GM19023 (cell line): ENCODE results near the gene PVALEF.

ENCODE experiments used
- ATAC-seq: cut with Tn5 transposase; IDR thresholded peaks from one replicate; pipeline ENCODE4 v1.9.1; 2021; ENCODE audit warnings: mild to moderate bottlenecking, moderate library complexity; ENCODE audit not compliant: unreplicated experiment

Gene PVALEF

DNA sequence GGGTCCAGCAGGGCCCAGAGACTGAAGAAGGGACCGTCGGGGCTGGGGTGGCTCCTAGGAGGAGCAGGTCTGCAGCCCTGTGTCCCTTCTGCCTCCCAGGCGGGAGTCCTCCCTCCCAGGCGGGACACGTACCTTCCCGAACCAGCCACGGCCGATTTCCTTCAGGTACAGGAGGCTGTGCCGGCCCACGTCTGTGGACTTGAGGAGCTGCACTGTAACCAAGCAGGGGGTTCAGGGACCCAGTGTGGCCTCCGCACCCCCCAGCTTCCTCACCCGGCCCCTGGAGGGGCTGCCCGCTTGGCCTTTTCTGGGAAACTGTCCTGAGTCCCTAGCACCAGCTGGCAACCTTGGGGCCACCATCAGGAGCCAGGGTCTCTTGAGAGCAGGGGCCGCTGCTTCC lies 37.0 kb upstream of the PVALEF start:
- ATAC-seq, result no peak

DNA sequence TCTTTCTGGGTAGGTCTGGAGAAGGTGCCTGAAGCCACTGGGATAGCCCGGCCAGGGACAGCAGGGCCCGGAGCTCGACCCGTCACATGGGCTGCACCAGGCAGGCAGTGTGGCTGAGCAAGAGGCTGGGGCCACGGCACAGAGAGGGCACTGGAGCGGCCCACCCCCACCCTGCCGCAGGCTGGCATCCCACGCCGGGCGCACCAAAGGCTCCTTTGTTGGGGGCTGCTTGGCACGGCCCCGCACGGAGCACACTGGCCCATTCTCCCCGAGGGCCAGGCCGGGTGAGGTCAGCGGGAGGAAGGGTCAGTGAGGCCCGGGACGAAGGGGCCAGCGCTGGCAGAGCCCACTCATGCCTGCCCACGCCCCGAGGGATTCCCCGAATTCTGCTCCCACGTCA lies 36.5 kb upstream of the PVALEF start:
- ATAC-seq, result no peak

DNA sequence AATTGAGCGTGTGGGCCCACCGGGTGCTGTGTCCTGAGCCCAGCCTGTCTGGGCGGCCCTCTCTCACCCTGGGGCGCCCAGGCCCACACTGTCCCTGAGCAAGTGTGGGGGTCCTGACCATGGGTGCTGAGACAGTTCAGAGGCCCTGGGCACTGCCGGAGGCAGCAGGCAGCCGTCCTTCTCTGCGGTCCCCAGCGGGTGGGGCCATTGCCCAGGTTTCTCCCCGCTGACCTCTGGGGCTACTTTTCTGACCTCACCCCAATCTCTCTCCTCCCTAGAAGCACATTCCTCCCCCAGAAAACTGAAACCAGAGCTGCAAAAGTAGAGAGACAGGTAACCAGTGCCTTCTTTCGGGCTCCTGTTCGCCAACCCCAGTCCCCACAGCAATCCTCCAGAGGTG lies 36.0 kb upstream of the PVALEF start:
- no peak for ATAC-seq

DNA sequence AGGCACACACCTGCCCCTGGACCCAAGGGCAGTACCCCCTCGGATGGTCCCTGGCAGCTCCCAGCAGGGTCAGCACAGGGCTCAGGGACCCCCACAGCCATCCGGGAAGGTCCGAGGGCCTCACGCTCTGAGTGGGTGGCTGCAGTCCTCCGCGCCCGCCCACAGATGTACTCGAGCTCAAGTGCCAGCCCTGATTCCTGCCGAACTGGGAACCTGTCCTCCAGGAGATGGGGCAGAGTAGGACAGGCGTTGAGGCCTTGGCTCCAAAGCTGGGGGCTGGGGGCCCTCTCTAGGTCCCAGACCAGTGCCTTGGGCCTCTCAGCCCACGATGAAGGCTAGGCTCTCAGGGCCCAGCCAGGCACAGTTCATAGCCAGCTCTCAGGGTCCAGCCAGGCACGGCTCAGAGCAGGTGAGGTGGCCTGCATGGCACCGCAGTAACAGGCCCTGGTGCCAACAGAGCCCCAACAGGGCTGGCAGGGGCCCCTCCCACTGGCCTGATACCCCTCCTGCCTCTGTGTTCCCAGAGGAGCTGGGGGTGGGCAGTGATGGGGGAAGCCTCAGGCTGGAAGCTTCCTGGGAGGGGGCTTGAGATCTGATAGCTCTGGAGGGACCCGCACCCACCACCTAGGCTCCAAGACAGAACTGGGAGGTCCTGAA lies 35.5 kb upstream of the PVALEF start:
- ATAC-seq, result no peak

DNA sequence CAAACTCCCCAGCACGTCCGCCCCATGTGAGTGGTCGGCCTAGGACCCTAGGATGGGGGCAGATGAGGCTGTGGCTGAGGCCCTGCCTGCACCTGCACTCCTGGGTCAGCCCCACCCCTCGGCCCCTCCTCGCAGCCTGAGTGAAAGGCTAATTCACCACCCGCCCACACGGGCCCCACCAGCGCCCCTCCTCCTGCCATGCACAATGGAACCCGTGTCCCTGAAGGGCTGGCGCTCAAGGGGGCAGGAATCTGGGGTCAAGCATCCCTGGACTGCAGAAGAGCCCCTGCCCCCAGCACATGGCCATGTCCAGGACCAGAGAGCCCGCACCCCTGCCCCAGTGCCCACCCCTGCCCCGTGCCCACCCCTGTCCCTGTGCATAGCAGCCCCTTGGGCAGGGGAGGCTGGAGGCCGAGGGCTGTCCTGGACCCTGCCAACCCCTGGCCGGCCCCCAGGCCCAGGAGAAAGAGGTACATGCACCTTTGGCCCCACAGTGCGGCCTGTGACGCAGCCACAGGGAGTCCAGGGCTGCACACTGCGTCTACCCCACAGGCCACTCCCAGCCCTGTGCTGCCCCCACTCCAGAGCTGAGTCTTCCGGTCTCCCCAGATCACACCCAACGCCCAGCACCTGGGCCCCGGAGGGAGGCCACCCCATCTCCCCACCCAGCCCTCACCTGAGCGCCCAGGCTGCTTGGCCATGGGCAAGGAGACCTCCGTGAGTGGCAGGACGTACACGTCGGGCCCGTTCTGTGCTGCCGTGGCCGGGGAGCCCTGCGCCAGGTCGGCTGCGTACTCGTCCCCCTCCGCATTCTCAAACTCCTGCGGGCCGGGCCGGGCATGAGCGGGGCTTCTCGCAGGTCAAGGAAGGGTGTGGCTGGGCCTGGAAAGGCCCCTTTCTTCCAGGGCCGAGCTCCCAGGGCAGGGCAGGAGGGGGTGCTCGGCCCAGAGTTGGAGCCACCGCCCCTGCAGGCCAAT lies 34.6 kb upstream of the PVALEF start:
- ATAC-seq, result no peak

DNA sequence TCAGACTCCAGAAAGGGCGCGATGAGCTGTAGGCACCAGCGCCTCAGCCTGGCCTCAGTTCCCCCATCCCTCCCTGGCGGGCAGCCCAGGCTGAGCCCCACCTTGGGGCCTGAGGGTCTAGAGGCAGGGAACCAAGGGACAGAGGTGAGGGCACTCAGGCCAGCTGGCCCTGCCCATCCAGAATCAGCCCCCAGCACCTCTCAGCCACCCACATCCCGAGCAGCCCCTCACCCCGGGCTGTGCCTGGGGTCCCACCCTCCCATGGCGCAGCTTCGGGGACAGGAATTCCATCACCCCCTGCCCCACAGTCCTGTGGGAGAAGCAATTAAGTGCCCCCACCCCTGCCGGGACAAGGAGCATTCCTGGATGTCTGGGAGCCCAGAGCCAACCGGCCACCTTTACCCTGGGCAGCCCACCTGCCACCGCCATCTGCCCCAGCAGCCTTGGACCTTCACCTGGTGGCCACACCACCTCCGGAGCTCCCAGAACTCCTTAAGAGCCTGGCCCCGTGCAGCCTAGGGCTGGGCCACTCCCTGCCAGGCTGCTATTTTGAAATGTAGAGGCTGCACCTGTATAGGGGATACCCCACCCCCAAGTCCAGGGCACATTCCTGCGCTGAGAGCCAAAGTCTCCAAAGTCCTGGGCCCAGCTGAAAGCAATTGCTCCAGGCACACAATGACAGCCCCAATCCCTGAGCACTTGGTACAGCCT lies 33.7 kb upstream of the PVALEF start:
- no peak for ATAC-seq

DNA sequence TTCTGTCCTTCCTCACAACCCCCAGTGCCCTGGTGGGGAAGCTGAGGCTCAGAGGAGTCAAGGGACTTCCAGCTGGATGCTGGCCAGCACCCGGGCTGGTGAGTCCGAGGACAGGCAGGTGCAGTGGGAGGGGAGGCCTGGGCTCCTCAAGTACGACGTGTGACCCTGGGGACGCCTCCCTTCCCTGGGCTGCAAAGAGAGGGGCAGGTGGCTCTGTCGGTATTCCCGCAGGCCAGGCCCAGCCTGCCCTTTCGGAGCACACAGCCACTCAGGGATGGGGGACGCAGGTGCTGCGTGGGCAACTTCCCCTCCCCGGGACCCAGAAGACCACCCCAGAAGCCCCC lies 33.1 kb upstream of the PVALEF start:
- ATAC-seq, result no peak

DNA sequence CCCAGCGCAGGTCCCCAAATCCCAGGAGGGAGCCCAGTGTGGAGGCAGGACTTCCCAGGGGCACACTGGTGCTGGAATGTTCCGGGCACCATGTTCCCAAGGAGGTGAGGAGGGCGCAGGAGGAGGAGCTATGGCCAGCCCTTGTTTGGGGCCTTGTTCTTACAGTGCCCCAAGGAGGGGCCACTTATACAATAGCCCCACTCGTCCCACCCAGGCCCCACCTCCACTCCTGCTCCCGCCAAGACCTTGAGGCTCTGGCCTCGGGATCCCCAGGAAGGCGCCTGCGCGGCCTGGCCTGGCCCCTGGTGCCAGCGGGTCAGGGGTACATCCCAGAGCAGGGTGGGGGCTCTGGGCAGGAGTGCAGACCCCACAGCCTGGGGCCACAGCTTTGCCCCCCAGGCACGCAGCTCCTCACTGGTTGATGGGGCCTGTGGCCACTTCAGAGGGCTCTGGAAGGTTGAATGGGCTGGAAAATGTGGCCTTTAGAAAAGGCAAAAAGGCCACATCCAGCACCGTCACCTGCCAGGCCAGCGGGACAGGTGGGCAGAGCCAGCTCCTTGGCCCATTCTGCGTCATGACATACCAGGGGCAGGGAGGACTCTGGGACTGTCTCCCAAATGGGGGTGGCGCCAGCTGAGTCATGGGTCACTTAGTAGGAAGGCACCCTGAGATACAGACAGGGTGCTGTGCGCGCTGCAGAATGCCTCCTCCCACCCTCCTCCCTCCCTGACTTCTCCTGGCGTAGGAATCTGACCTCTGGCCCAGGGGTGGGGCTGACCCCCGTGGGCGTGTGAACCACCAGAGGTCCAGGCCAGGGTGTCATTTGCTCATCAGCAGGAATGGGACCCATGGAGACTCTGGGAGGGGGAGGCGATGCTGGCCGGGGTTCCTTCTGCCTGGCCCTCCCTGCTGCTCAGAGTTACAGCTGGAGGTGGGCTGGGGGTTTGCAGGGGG lies 32.3 kb upstream of the PVALEF start:
- ATAC-seq, result no peak

DNA sequence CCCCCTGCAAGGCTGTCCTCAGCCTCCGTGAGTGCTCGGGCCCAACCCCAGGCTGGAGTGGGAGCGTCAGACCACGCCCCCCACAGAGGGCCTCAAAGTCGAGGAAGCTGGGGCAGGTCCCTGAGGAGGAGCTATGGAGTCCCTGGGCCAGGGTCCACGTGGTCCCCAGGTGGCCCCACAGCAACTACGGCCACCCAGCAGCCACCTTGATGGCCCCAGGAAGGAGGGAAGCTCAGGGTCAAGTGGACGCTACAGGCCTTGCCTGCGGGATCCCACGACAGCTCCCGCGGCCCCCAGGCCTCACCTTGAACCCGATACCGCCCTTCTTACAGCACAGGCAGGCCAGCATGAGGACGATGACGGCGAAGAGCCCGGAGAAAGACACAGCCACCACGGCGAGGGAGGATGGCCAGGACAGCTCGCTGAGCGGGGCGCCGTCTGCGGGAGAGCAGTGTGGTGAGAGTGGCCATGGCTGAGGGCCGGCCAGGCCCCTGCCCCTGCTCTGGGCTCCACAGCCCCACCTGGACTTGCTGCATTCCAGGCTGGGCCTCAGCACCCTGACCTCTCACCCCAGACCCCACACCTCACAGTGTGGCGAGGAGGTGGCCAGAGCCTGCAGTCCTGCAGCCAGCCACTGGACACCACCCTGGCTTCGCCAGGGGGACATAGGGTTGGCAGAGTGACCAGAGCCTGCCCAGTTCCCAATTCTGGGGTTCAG lies 31.1 kb upstream of the PVALEF start:
- ATAC-seq, result no peak

DNA sequence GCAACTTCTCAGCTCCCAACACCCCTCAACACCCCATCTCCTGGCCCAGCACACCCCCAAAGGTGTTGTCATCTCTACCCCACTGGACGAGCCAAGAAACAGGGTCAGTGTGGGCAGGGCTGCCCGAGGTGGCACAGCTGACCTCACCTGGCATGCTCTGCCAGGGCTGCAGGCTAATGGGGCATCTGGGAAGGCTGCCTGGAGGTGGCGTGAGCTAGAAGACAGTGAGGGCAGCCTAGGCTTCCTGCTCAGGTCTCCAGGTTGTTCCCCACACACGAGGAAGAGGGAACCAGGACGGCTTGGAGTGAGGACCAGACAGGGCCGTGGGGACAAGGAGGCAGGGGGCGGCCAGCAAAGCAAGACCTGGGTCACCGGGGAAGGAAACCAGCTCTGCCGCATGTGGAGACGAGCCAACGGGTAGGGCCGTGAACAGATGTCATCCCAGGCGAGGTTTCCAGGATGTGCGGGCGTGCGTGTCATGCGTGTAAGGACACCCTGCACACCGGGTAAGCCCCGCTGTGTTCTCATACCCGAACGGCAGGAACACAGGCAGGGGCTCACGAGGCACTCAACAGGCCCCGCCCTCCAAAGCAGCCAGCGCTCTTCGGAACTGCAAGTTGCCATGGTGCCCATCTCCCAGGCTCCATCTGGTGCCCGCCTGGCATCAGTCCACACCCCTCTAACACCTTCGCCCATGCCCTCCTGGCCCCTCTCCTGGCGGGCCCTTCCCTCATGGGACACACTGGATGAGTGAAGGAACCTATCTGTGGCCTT lies 29.6 kb upstream of the PVALEF start:
- no peak for ATAC-seq

DNA sequence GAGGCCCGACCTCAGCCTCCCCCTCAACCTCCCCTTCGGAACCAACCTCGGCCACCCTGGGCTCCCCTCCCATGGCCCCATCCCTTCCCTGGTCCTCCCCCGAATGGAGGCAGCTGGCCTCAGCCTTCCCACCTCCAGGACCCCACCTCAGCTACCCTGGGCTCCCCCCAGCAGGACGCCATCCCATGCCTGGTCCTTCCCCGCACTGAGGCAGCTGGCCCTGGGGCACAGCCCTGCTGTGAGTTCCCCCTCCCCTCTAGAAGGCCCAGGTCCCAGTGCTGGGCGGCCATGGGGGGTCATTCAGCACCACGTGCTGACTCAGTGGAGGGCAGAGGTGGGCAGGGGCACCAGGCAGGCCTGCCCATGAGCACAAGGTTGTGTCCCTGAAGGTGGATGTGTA lies 28.9 kb upstream of the PVALEF start:
- ATAC-seq, result no peak

DNA sequence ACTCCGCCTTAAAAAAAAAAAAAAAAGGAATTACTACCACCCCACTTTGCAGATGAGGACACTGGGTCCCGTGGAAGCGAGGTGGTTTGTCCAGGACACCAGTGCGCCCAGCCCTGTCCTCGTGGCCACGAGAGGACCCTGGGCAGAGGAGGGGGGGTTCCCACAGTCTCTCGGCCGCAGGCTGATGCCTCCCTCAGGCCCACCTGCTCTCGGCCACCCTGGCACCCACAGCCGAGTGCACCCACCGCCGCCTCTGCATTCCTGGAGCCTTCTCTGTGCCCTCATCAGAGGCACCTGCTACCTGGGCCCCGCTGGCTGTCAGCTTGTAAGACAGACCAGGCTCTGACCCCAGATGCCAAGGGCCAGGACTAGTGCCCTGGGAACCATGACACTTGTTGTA lies 28.1 kb upstream of the PVALEF start:
- ATAC-seq, result no peak

DNA sequence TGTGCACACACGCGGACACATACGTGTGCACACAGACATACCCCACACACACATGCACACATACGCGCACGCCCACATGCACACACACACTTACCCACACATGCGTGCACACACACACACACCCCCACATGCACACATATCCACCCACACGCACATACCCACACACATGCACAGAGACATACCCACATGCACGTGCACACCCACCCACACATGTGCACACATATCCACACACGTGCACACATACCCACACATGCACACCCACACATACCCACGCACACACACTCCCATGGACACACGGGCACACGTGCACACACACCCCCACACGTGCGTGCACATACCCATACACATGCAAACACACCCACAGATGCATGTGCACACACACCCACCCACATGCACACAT lies 27.2 kb upstream of the PVALEF start:
- no peak for ATAC-seq

DNA sequence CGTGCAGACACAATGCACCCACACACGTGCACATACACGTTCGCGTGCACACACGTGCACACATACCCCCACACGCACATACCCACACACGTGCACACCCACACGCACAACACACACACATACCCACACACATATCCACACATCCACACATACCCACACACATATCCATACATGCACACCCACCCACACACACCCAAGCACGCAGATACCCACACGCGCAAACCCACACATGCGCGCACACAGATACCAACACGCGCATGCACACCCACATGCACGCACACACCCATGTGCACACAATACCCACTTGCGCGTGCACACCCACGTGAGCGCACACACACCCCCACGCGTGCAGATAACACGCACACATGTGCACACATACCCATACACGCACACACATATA lies 26.8 kb upstream of the PVALEF start:
- no peak for ATAC-seq

DNA sequence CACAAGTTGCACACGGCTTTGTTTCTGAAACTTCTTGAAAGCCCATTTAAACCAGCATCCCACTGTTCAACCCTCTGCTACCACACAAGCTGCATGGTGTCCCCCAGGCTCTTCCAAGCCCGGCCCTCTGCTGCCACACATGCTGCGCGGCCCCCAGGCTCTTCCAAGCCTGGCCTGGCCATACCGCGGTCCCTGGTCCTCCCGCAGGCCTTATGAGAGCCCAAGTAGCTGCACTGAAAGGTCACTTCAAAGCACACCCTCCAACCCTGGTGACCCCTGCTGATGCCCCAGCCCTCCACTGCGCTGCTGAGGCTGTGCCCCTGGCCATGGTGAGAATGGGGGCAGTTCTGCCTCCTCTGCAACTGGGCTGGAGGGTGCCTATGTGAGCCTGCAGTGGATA lies 25.9 kb upstream of the PVALEF start:
- no peak for ATAC-seq

DNA sequence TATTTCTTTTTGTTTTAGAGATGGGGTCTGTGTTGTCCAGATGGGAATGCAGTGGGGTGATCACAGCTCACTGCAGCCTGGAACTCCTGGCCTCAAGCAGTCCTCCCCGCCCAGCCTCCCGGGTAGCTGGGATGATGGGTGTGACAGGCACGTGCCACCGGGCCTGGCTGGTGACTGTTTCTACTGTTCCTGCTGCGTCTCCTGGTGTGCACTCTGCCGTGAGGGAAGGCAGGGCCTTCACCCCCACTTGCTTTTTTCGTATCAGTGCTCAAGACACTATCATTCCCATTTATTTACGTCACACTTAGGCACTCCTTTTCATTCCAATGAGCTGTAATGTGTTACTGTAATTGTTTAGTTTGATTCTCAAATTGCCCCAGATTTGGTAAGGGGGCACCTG lies 25.3 kb upstream of the PVALEF start:
- no peak for ATAC-seq

DNA sequence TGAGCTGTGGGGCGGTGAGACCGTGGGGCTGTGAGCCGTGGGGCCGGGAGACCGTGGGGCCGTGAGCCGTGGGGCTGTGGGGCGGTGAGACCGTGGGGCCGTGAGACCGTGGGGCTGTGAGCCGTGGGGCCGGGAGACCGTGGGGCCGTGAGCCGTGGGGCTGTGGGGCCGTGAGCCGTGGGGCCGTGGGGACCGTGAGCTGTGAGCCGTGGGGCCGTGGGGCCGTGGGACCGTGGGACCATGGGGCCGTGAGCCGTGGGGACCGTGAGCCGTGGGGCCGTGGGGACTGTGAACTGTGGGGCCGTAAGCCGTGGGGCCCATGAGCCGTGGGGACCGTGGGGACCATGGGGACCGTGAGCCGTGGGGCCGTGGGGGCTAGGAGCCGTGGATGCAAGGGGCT lies 24.6 kb upstream of the PVALEF start:
- ATAC-seq, result no peak

DNA sequence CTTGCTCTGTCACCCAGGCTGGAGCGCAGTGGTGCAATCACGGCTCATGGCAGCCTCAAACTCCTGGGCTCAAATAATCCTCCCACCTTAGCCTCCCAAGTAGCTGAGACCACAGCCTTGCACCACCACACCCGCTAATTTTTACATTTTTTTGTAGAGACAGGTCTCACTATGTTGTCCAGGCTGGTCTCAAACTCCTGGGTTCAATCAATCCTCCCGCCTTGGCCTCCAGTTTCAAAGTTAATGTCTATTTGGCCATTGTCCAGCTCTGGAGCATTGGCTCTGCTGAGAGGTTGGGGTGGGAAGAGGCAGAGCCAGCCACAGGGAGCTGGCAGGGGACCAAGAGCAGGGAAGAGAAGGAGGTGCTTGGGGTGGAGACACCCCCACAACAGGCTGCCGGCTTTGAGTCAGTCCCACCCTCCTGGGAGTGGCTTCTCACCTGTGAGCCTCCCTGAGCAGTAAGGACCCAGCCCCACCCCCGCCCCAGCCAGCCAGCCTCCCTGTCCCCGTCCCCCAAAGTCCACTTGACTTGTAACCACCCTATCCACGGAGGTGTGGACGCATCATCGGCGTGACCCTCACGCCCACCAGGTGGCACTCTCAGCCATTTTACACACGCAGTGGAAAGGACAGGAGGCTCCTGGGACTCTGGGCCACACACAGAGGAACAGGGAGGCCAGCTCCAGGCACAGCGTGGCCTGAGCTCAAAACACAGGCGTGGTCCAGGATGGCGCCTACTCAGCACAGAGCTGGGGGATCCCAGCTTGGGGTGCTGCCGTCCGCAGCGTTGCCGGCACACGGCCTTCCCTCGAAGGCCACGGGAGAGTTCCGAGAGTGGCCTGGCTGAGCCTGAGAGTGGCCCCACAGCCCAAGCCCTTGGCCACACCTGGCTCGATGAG lies 22.8 kb upstream of the PVALEF start:
- ATAC-seq, result no peak

DNA sequence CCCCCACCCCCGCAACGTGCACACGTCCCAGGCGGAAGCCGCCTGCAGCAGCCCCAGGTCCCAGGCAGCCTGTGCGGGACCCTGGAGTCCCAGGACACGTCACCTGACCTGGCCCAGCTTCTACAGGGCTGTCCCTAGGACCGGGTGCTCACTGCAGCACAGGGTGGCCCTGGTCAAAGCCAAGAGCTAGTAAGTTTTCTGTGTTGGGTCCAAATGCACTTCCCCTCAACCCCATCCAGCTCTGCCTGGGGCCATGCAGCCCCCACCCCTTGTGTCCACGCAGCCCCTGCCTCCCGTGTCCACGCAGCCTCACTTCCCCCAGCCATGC lies 22.1 kb upstream of the PVALEF start:
- no peak for ATAC-seq
